Peyer's patch (tissue), 4 donors: ENCODE measurements around the gene OBSL1. TPM values are rescaled to one million over a fixed set of nuclear protein-coding genes. Genes with fewer than 3 reads are reported as not detected.

ENCODE experiments used
- DNase-seq, 3 donors: peaks; one replicate each; pipeline ENCODE4 v3.0.0-alpha.2; 2017 to 2019
- H3K27ac ChIP-seq, 4 donors: fragments of 200-600 bp; sonication (generic); one replicate each; pipeline ENCODE4 v1.5.1; 2016 to 2019
- H3K27me3 ChIP-seq, 2 donors: fragments of 200-600 bp; sonication (generic); one replicate each; pipeline ENCODE4 v1.5.1; 2019
- H3K36me3 ChIP-seq, 3 donors: fragments of 200-600 bp; sonication (generic); one replicate each; pipeline ENCODE4 v1.5.1; 2016 to 2019
- H3K4me1 ChIP-seq, 4 donors: fragments of 200-600 bp; sonication (generic); one replicate each; pipeline ENCODE4 v1.5.1; 2016 to 2019
- H3K4me3 ChIP-seq, 4 donors: fragments of 200-600 bp; sonication (generic); 1 replicate in 3 of 4; 2 replicates in 1 of 4; pipeline ENCODE4 v1.5.1; 2016 to 2019; ENCODE audit warnings: mild to moderate bottlenecking in 1 of 4
- H3K9me3 ChIP-seq, 4 donors: fragments of 200-600 bp; sonication (generic); one replicate each; pipeline ENCODE4 v1.5.1; 2016 to 2019; ENCODE audit warnings: mild to moderate bottlenecking in 1 of 4
- CTCF ChIP-seq, 6 experiments: fragments of 450-650 bp in 4 of 6; fragments of 200-600 bp in 2 of 6; sonication (generic) in 1 of 6; IDR thresholded peaks; one replicate each; pipeline ENCODE4 v1.5.1; 2017 to 2019; ENCODE audit warnings: antibody characterized with exemption in 6 of 6, mild to moderate bottlenecking in 3 of 6, moderate library complexity in 1 of 6
- POLR2A ChIP-seq, 2 donors: fragments of 450-650 bp; IDR thresholded peaks; one replicate each; pipeline ENCODE4 v1.5.1; 2017; ENCODE audit warnings: antibody characterized with exemption in 2 of 2, mild to moderate bottlenecking in 2 of 2, moderate library complexity in 2 of 2
- total RNA-seq, 4 donors: library from RNA; depleted of rRNA; stranded (reverse); fragments of >200 nt; gene quantifications; one replicate each; pipeline ENCODE4 v1.1.0, GENCODE V29; 2016

The OBSL1 gene
- total RNA-seq, 4 donors from 2014 or later, result 7.5 to 43.7 (median 21.2) TPM

DNA sequence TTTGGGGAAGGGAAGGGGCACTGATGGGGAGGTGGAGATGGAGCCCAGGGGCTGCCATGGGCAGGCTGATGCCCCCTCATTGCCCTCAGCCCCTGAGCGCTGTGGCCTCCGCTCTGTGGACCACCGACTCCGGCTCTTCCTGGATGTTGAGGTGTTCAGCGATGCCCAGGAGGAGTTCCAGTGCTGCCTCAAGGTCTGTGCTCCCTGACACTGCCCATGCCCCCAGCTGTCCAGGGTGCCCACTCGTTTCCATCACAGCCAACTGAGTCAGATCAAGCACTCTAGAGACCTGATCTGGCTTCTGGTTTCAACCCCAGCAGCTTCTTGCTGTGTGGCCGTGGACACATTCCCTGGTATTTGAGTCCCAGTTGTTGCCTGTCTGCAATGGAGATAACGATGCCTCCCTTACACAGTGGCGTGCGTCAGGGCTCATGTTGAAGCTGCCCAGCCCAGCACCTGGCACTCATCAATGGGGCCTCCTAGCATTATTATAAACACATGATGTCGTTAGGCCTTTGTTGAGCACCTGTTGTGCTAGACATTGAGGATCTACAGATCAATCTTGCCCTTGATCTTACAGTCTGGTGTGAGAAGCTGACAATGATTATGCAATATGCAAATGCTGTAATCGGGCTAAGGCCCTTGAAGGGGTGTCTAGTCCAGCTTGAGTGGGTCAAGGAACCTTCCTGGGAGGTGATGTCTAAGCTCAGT, 40.7 kb upstream of the OBSL1 start:
- no peak overlapping the region for H3K27ac ChIP-seq
- TF ChIP-seq POLR2A (IDR thresholded peaks at IDR 0.05) (no peak), CTCF (IDR thresholded peaks at IDR 0.05) (no peak)
- DNase-seq, result no peak
- H3K4me3 ChIP-seq, result no peak overlapping the region
- H3K9me3 ChIP-seq, result no peaks in the 10 kb centered on the region
- H3K36me3 ChIP-seq, result peaks cover 0 to 64% (median 0%) of the 10 kb centered on the region in 3 donors
- H3K4me1 ChIP-seq, result peaks cover 0 to 6% (median 3%) of the 10 kb centered on the region in 4 donors
- no peaks in the 10 kb centered on the region for H3K27me3 ChIP-seq

- Histone ChIP-seq H3K27ac (no peak overlapping the region), H3K4me3 (no peak overlapping the region), H3K4me1 (peaks cover 0 to 6% (median 3%) of the 10 kb centered on the region in 4 donors), H3K36me3 (peaks cover 0 to 72% (median 0%) of the 10 kb centered on the region in 3 donors), H3K9me3 (no peaks in the 10 kb centered on the region), H3K27me3 (no peaks in the 10 kb centered on the region)
- no peak for DNase-seq
- TF ChIP-seq POLR2A (IDR thresholded peaks at IDR 0.05) (no peak), CTCF (IDR thresholded peaks at IDR 0.05) (no peak)
These were observed 40.0 kb upstream of the OBSL1 start for GRCh38 chr2:219611306-219611705.

- no peak for TF ChIP-seq CTCF (IDR thresholded peaks at IDR 0.05)
- TF ChIP-seq POLR2A (IDR thresholded peaks at IDR 0.05), result no peak
- H3K27ac ChIP-seq, result no peak overlapping the region
- peaks cover 0 to 6% (median 3%) of the 10 kb centered on the region in 4 donors for H3K4me1 ChIP-seq
- peaks cover 0 to 70% (median 0%) of the 10 kb centered on the region in 3 donors for H3K36me3 ChIP-seq
- no peaks in the 10 kb centered on the region for H3K27me3 ChIP-seq
- H3K4me3 ChIP-seq, result no peak overlapping the region
- DNase-seq, result no peak
- no peaks in the 10 kb centered on the region for H3K9me3 ChIP-seq
These were observed 37.9 kb upstream of the OBSL1 start for GRCh38 chr2:219609149-219609750.

- Histone ChIP-seq H3K4me1 (peaks cover 0 to 6% (median 3%) of the 10 kb centered on the region in 4 donors), H3K9me3 (no peaks in the 10 kb centered on the region), H3K27me3 (no peaks in the 10 kb centered on the region), H3K36me3 (peaks cover 0 to 64% (median 0%) of the 10 kb centered on the region in 3 donors), H3K4me3 (no peak overlapping the region), H3K27ac (no peak overlapping the region)
- TF ChIP-seq POLR2A (IDR thresholded peaks at IDR 0.05) (no peak), CTCF (IDR thresholded peaks at IDR 0.05) (no peak)
- no peak for DNase-seq
These were observed 37.1 kb upstream of the OBSL1 start for GRCh38 chr2:219608399-219608964.

DNA sequence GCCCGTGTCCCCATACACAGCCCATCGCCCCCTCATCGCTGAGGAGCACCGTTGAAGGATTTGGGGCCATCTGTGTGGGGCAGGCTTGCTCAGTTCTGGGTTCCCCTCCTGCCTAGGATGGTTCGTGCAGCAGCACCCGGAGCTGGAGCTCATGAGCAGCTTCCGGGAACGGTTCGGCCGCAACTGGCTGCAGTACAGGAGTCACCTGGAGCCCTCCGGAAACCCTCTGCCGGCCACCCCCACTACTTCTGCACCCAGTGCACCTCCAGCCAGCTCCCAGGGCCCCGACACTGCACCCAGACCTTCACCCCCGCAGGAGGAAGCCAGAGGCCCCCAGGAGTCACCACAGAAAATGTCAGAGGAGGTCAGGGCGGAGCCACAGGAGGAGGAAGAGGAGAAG, 36.6 kb upstream of the OBSL1 start:
- TF ChIP-seq POLR2A (IDR thresholded peaks at IDR 0.05) (no peak), CTCF (IDR thresholded peaks at IDR 0.05) (no peak)
- Histone ChIP-seq H3K4me3 (no peak overlapping the region), H3K27me3 (no peaks in the 10 kb centered on the region), H3K9me3 (no peaks in the 10 kb centered on the region), H3K36me3 (peaks cover 0 to 68% (median 0%) of the 10 kb centered on the region in 3 donors), H3K4me1 (peaks cover 0 to 6% (median 3%) of the 10 kb centered on the region in 4 donors), H3K27ac (no peak overlapping the region)
- no peak for DNase-seq
